Left lung (tissue), 10 donors: ENCODE measurements around the gene GDPD5. TPM values are rescaled to one million over a fixed set of nuclear protein-coding genes. Genes with fewer than 3 reads are reported as not detected.

Source experiments
- ATAC-seq: fragments of 200-7000 bp; cut with Tn5 transposase; one replicate; pipeline ENCODE4 v1.9.1; 2020; ENCODE audit warnings: moderate library complexity
- DNase-seq, 4 donors: peaks; one replicate each; pipeline ENCODE4 v3.0.0-alpha.2; 2013 to 2020
- H3K27ac ChIP-seq, 2 donors: fragments of 200-600 bp; sonication (generic) in 1 of 2; one replicate each; pipeline versions ENCODE4 v1.5.0 to v1.8.0; 2020 to 2021
- H3K27me3 ChIP-seq, 2 donors: fragments of 200-600 bp; sonication (generic) in 1 of 2; one replicate each; pipeline versions ENCODE4 v1.5.0 to v1.8.0; 2020 to 2021
- H3K36me3 ChIP-seq, 2 donors: fragments of 200-600 bp; sonication (generic) in 1 of 2; one replicate each; pipeline versions ENCODE4 v1.5.0 to v1.8.0; 2020 to 2021
- H3K4me1 ChIP-seq, 2 donors: fragments of 200-600 bp; one replicate each; pipeline ENCODE4 v1.8.0; 2021
- H3K4me3 ChIP-seq, 2 donors: fragments of 200-600 bp; sonication (generic) in 1 of 2; one replicate each; pipeline versions ENCODE4 v1.5.0 to v1.8.0; 2020 to 2021; ENCODE audit warnings: mild to moderate bottlenecking in 1 of 2
- H3K9me3 ChIP-seq, 2 donors: fragments of 200-600 bp; sonication (generic) in 1 of 2; one replicate each; pipeline versions ENCODE4 v1.5.0 to v1.8.0; 2020 to 2021
- intact Hi-C, 2 donors: fragments of 100-400 bp; cut with DNase I; formaldehyde crosslinking; loops; one replicate each; pipeline versions ENCODE4 v1.11.2 to v1.14.2; 2022
- polyA plus RNA-seq, 6 donors: library from polyadenylated mRNA; unstranded; fragments of 120-200 nt; gene quantifications; one replicate each; pipeline ENCODE4 v1.2.1, GENCODE V29; 2013; ENCODE audit not compliant: insufficient read length in 6 of 6
- total RNA-seq, 2 donors: library from RNA; stranded (reverse); fragmentation: NEBNext Ultra II Directional; extraction: Animal tissue kit (Norgen Biotek cat#: 25700); gene quantifications; one replicate each; pipeline ENCODE4 v1.2.1, GENCODE V29; 2021
- TF ChIP-seq, protein P1 (sequence below), 2 donors: fragments of 200-600 bp; sonication (generic) in 1 of 2; IDR thresholded peaks; one replicate each; pipeline versions ENCODE4 v1.5.0 to v1.8.0; 2021; ENCODE audit warnings: antibody characterized with exemption in 2 of 2
- donor health status: DM: no; HTN: yes; CAD: no.
- donor health status: DM: no; HTN: no; CAD: no.

Gene GDPD5
- total and polyA plus RNA-seq, 8 donors: 10.5 to 34.8 (median 27.6) TPM

DNA sequence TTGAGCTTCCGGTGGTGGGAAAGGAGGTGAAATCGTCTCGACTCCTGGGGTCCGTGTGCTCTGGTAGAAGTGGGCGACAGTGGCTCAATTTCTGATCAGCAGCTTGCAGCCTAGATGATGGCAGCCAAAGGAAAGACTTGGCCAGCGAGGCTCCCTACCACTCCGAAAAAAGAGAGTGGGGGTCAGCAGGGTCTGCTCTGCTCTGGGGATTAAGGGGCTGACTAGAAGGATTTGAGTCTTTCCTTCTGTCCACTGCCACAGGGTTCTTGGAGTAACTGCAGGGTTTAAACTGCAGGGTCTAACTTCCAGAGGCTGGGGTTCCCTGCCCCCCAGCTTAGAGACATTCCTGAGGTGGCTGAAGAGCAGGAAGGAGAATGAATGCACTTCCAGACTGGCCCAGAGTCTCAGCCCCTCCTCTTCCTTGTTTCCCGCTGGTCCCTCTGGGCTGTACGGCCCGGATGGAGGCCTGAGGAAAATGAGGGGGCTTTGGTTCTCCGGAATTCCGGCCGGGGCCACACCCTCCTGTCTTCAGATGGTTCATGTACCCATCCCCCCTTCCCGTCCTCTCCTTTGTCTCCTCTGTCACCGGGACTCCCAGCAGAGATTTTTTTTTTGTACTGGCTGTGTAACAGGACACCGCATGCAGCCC is 37.2 kb upstream of the GDPD5 start:
- Histone ChIP-seq H3K36me3 (peaks cover 0 to 24% of the 10 kb centered on the region in 2 donors), H3K27me3 (peaks cover 0 to 23% of the 10 kb centered on the region in 2 donors), H3K27ac (peak overlapping the region; percentile 94 to 100), H3K9me3 (no peaks in the 10 kb centered on the region), H3K4me3 (peak overlapping the region; percentile 86 to 90), H3K4me1 (peaks cover 44 to 86% of the 10 kb centered on the region in 2 donors)
- ATAC-seq (peak; percentile 22), DNase-seq (peak in 2 of 4 donors; percentile 54 to 71)
- TF ChIP-seq, protein P1, sequence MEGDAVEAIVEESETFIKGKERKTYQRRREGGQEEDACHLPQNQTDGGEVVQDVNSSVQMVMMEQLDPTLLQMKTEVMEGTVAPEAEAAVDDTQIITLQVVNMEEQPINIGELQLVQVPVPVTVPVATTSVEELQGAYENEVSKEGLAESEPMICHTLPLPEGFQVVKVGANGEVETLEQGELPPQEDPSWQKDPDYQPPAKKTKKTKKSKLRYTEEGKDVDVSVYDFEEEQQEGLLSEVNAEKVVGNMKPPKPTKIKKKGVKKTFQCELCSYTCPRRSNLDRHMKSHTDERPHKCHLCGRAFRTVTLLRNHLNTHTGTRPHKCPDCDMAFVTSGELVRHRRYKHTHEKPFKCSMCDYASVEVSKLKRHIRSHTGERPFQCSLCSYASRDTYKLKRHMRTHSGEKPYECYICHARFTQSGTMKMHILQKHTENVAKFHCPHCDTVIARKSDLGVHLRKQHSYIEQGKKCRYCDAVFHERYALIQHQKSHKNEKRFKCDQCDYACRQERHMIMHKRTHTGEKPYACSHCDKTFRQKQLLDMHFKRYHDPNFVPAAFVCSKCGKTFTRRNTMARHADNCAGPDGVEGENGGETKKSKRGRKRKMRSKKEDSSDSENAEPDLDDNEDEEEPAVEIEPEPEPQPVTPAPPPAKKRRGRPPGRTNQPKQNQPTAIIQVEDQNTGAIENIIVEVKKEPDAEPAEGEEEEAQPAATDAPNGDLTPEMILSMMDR (IDR thresholded peaks at IDR 0.05): no peak
- intact Hi-C loops: no loop called here

DNA sequence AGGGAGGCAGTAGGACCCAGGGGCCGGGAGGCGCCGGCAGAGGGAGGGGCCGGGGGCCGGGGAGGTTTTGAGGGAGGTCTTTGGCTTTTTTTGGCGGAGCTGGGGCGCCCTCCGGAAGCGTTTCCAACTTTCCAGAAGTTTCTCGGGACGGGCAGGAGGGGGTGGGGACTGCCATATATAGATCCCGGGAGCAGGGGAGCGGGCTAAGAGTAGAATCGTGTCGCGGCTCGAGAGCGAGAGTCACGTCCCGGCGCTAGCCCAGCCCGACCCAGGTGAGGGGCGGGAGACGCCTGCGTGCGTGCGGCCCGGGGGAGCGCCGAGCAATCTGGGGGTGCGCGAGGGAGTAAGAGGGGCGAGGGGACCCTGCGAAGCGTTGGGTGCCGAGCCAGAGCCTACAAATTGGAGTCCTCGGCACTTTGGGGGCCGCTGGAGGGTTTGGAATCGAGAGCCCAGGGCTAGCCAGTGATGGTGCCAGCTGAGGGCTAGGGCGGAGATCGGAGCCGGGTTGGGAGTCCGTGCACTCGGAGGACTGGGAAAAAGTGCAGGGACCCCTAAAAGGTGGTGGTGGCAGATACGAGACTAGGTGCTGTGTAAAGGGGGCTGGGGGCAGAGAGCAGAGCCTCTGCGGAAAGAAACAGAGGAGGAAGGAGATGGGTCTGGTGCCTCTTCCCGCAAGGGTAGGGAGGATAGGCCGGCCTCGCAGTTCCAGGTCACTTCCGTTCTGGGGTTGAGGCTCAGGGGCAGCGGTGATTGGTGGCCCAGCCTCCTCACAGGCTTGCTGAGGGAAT is 36.5 kb upstream of the GDPD5 start, which contains the start of gene SERPINH1:
Gene SERPINH1 (plus strand): TSS at position 206 of the 788 bp plus-strand sequence. CDS start 4,097 bp downstream, outside the sequence.
- H3K36me3 ChIP-seq: peaks cover 0 to 17% of the 10 kb centered on the region in 2 donors
- peaks cover 51 to 86% of the 10 kb centered on the region in 2 donors for H3K4me1 ChIP-seq
- TF ChIP-seq, protein P1 (IDR thresholded peaks at IDR 0.05): no peak
- H3K9me3 ChIP-seq: no peaks in the 10 kb centered on the region
- DNase-seq (peak; percentile 89 to 94 (median 91)), ATAC-seq (peak; percentile 71)
- peaks cover 0 to 23% of the 10 kb centered on the region in 2 donors for H3K27me3 ChIP-seq
- intact Hi-C loops: no loop called here
- peak within 1 kb of the TSS; percentile 94 to 100 for H3K27ac ChIP-seq
- H3K4me3 ChIP-seq: peak within 1 kb of the TSS; percentile 86 to 90

DNA sequence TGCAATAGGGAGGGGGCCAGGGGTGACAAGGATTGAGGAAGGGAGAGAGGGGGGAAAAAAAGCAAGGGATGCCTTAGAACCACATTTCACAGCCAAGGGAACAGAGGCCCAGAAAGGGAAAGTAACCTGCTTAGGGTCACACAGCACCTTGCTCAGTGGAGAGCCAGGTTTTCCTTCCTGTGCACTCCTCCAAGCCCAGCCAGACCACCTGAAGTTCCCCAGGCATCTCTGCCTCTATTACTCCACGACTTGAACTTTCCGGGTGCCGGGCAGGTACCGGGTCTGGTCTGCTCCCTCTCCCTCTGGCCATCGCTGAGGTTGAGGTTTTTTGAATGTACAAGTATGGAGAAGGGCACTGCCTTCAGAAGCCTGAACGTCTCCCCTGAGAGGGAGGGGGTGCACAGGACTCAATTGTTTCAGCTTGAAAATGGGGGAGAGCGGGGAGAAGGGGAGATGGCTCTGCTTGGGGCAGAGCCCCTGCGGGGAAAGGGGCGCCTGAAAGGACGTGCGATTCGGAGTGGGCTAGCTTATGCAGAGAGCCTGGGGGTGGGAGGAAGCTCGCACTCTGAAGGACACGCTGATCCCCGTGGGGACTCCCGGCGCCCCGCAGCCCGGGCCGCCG is 35.8 kb upstream of the GDPD5 start:
- ATAC-seq: no peak
- H3K27me3 ChIP-seq: peaks cover 0 to 23% of the 10 kb centered on the region in 2 donors
- H3K27ac ChIP-seq: peak overlapping the region; percentile 94 to 100
- peak overlapping the region; percentile 86 to 90 for H3K4me3 ChIP-seq
- no peaks in the 10 kb centered on the region for H3K9me3 ChIP-seq
- H3K4me1 ChIP-seq: peaks cover 55 to 79% of the 10 kb centered on the region in 2 donors
- H3K36me3 ChIP-seq: peaks cover 0 to 10% of the 10 kb centered on the region in 2 donors
- intact Hi-C loops: no loop called here
- DNase-seq: no peak
- TF ChIP-seq, protein P1 (IDR thresholded peaks at IDR 0.05): no peak

DNA sequence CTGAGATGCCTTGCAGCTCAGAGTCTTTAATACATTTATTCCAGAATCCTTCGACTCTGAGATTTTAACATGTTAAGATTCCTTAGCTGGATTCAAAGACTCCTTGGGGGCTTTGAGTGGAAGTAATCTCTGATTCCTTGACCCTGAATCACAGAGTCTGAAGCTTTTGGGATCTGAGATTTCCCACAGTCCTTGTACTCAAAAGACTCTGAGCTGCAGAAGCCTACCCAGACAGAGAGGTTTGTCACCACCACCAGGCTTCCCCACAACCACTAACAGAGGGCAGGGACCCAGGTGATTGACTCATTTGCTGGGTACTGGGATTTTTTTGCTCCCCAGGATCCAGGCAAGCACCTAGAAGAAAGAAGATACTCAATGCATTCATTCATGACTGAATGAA is 34.9 kb upstream of the GDPD5 start:
- no peak overlapping the region for H3K4me3 ChIP-seq
- ATAC-seq: no peak
- H3K27ac ChIP-seq: peak overlapping the region; percentile 94 to 100
- TF ChIP-seq, protein P1 (IDR thresholded peaks at IDR 0.05): no peak
- H3K36me3 ChIP-seq: peaks cover 0 to under 1% of the 10 kb centered on the region in 2 donors
- H3K9me3 ChIP-seq: no peaks in the 10 kb centered on the region
- intact Hi-C loops: no loop called here
- DNase-seq: no peak
- H3K27me3 ChIP-seq: peaks cover 0 to 23% of the 10 kb centered on the region in 2 donors
- peaks cover 46 to 70% of the 10 kb centered on the region in 2 donors for H3K4me1 ChIP-seq
